ENCODE results near the gene TTLL11.

DNA sequence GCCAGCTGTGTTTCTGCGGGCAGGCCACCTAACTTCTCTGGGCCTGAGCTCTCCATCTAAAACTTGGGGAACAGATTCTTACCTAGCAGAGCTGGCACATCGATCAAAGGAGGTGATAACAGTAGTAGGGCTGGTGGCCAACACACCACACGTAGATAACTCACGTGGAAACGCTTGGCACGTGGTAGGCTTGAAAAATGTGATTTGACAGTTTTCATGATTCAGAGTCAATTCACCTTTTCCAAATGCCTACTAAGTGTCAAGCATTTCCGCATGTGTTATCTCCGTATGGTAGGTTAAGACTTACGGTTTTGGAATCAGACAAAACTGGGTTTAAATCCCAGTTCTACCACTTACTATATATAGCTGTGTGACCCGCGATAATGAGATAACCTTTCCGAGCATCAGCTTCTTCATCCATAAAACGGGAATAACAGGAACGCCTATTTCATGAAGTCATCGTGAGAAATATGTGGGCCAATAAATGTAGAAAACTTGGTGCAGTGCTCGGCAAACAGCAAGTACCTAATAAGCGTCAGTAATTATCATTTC lies 41.0 kb upstream of the TTLL11 start:
- TF ChIP-seq CTCF (conservative IDR thresholded peaks at IDR 0.05) (no peak), EZH2 (IDR thresholded peaks at IDR 0.05; ENCODE audit: low read depth) (no peak)

All from PC-9 (cell line).